GM12878 (cell line): Measurements from ENCODE around the gene NID1. TPM values are rescaled to one million over a fixed set of nuclear protein-coding genes. Genes with fewer than 3 reads are reported as not detected.

ENCODE experiments used
- ATAC-seq: fragments of 200-7000 bp; cut with Tn5 transposase; 3 replicates; pipeline ENCODE4 v1.9.1; 2020; ENCODE audit warnings: mild to moderate bottlenecking, moderate library complexity
- BruUV-seq: library from RNA; stranded (reverse); fragments of 400-500 nt; replicated peaks from 2 replicates; lab custom pipeline; 2021; lab: Mats Ljungman, UMichigan
- CTCF ChIA-PET: fragments of 300-600 bp; sonication (Branson Sonifier 250); formaldehyde crosslinking; extraction: SDS; loops from one replicate; lab custom pipeline; 2021; ENCODE audit warnings: inconsistent platforms; lab: Yijun Ruan, JAX
- POLR2A ChIA-PET: fragments of 350-600 bp; formaldehyde crosslinking; extraction: SDS; loops from one replicate; lab custom pipeline; 2021; ENCODE audit warnings: inconsistent platforms; lab: Charles Lee
- RAD21 ChIA-PET: fragments of 300-600 bp; sonication (Branson Sonifier 250); formaldehyde crosslinking; loops from one replicate; lab custom pipeline; 2023; ENCODE audit warnings: antibody characterized with exemption; ENCODE audit not compliant: unreplicated experiment; lab: Charles Lee
- SMC1A ChIA-PET: fragments of 300-600 bp; sonication (Branson Sonifier 250); formaldehyde crosslinking; loops from one replicate; lab custom pipeline; 2023; ENCODE audit not compliant: unreplicated experiment, uncharacterized antibody; lab: Charles Lee
- DNase-seq: peaks from one replicate; pipeline ENCODE4 v3.0.0-alpha.2; 2011; ENCODE audit warnings: low read depth, low spot score
- FAIRE-seq: peaks from 3 replicates; lab custom pipeline; 2011; peaks lifted over from hg19 to GRCh38; lab: Jason Lieb, UNC
- H2AFZ ChIP-seq: 2 replicates; pipeline ENCODE4 v1.6.0; 2011; ENCODE audit warnings: low read depth, low read length, control low read depth; ENCODE audit not compliant: control insufficient read depth
- H3K27ac ChIP-seq: 2 replicates; pipeline ENCODE4 v1.5.1; 2011; ENCODE audit warnings: control low read depth; ENCODE audit not compliant: control insufficient read depth, insufficient read depth
- H3K27me3 ChIP-seq, 2 experiments: replicated peaks in 1 of 2; 2 replicates each; pipeline versions ENCODE4 v1.6.0 to v1.6.1; 2011; ENCODE audit warnings: low read length in 1 of 2; ENCODE audit not compliant: control insufficient read depth in 2 of 2, insufficient read depth in 2 of 2
- H3K36me3 ChIP-seq, 2 experiments: 2 replicates each; pipeline ENCODE4 v1.5.1; 2011; ENCODE audit warnings: low read length in 1 of 2; ENCODE audit not compliant: control insufficient read depth in 2 of 2, insufficient read depth in 2 of 2
- H3K4me1 ChIP-seq: 2 replicates; pipeline ENCODE4 v1.6.1; 2011; ENCODE audit warnings: mild to moderate bottlenecking, low read length, moderate library complexity, mixed read lengths; ENCODE audit not compliant: control insufficient read depth, insufficient read depth
- H3K4me2 ChIP-seq: 2 replicates; pipeline ENCODE4 v1.6.0; 2011; ENCODE audit warnings: control low read depth; ENCODE audit not compliant: control insufficient read depth, insufficient read depth
- H3K4me3 ChIP-seq: fragments of 200-600 bp; sonication (generic); 2 replicates; pipeline ENCODE4 v1.5.1; 2016
- H3K79me2 ChIP-seq: 2 replicates; pipeline ENCODE4 v1.6.0; 2011; ENCODE audit warnings: low read length; ENCODE audit not compliant: control insufficient read depth, insufficient read depth
- H3K9ac ChIP-seq: 2 replicates; pipeline ENCODE4 v1.8.0; 2011; ENCODE audit warnings: low read length, control low read depth, mixed read lengths; ENCODE audit not compliant: control insufficient read depth, insufficient read depth
- H3K9me3 ChIP-seq: replicated peaks from 3 replicates; pipeline ENCODE4 v1.5.1; 2011; ENCODE audit warnings: mild to moderate bottlenecking, low read length; ENCODE audit not compliant: control insufficient read depth, insufficient read depth
- H4K20me1 ChIP-seq: 2 replicates; pipeline ENCODE4 v1.6.0; 2011; ENCODE audit not compliant: control insufficient read depth, insufficient read depth
- CBX3 ChIP-seq: fragments of 200-600 bp; sonication (generic); IDR thresholded peaks from 2 replicates; pipeline ENCODE4 v1.6.1; 2016; ENCODE audit warnings: low read depth, borderline replicate concordance
- FOS ChIP-seq: IDR thresholded peaks from 3 replicates; pipeline ENCODE4 v1.6.1; 2011; ENCODE audit warnings: borderline replicate concordance; ENCODE audit not compliant: insufficient read length; ENCODE audit errors: extremely low read depth
- HDAC2 ChIP-seq: fragments of 200-600 bp; sonication (generic); IDR thresholded peaks from 2 replicates; pipeline ENCODE4 v1.6.1; 2017
- IKZF1 ChIP-seq: fragments of 450-650 bp; conservative IDR thresholded peaks from 2 replicates; pipeline ENCODE4 v1.6.1; 2017; ENCODE audit warnings: antibody characterized with exemption, mild to moderate bottlenecking
- KDM1A ChIP-seq: fragments of 200-600 bp; sonication (generic); IDR thresholded peaks from 2 replicates; pipeline ENCODE4 v1.6.1; 2016; ENCODE audit warnings: borderline replicate concordance
- MYC ChIP-seq: IDR thresholded peaks from 2 replicates; pipeline ENCODE4 v1.6.1; 2011; ENCODE audit warnings: mild to moderate bottlenecking, low read length, moderate library complexity, inconsistent platforms; ENCODE audit not compliant: insufficient read depth, insufficient replicate concordance, insufficient read length, severe bottlenecking
- NRF1 ChIP-seq: conservative IDR thresholded peaks from 2 replicates; pipeline ENCODE4 v1.6.1; 2011; ENCODE audit warnings: mild to moderate bottlenecking, low read depth, low read length, improper control_type of control experiment
- POLR2AphosphoS5 ChIP-seq: IDR thresholded peaks from 2 replicates; pipeline ENCODE4 v1.6.1; 2011; ENCODE audit warnings: mild to moderate bottlenecking, low read length, inconsistent platforms
- RAD51 ChIP-seq: fragments of 450-650 bp; IDR thresholded peaks from 2 replicates; pipeline ENCODE4 v1.6.1; 2016; ENCODE audit warnings: moderate library complexity, mild to moderate bottlenecking, inconsistent platforms
- SIN3A ChIP-seq: IDR thresholded peaks from 2 replicates; pipeline ENCODE4 v1.6.1; 2012; ENCODE audit warnings: low read depth, low read length, improper control_type of control experiment
- SP1 ChIP-seq: IDR thresholded peaks from one replicate; pipeline ENCODE4 v1.6.1; 2011; ENCODE audit warnings: low read depth, low read length
- SRF ChIP-seq, 2 experiments: IDR thresholded peaks; 2 replicates each; pipeline ENCODE4 v1.6.1; 2011; ENCODE audit warnings: low read depth in 2 of 2, low read length in 2 of 2, mild to moderate bottlenecking in 1 of 2, moderate library complexity in 1 of 2
- SUPT20H ChIP-seq: IDR thresholded peaks from 2 replicates; pipeline ENCODE4 v1.6.1; 2011; ENCODE audit warnings: low read depth, mild to moderate bottlenecking, low read length, moderate library complexity, borderline replicate concordance; ENCODE audit not compliant: control insufficient read depth
- WRNIP1 ChIP-seq: IDR thresholded peaks from 2 replicates; pipeline ENCODE4 v1.6.1; 2011; ENCODE audit warnings: low read depth, low read length, improper control_type of control experiment, borderline replicate concordance
- ZNF274 ChIP-seq: IDR thresholded peaks from one replicate; pipeline ENCODE4 v1.8.0; 2011; ENCODE audit not compliant: insufficient read length, insufficient read depth
- ZNF384 ChIP-seq: IDR thresholded peaks from 2 replicates; pipeline ENCODE4 v1.6.1; 2012; ENCODE audit warnings: low read depth, mild to moderate bottlenecking, low read length, improper control_type of control experiment, borderline replicate concordance
- WGBS: methylation state at CpG from one replicate; pipeline ENCODE4 v1.1.6; 2016; ENCODE audit warnings: low lambda C conversion rate; ENCODE audit not compliant: insufficient replicate concordance, insufficient coverage; ENCODE audit errors: missing lambda C conversion rate; 5-methylcytosine and 5-hydroxymethylcytosine counted together
- in situ Hi-C: fragments of 300-500 bp; cut with MboI; formaldehyde crosslinking; loops from 9 replicates; pipeline ENCODE4 v1.14.3; 2018; ENCODE audit warnings: mixed read lengths
- intact Hi-C: fragments of 100-400 bp; cut with micrococcal nuclease; formaldehyde crosslinking; loops from one replicate; pipeline ENCODE4 v1.14.2; 2022; ENCODE audit not compliant: unreplicated experiment
- polyA plus RNA-seq, 11 experiments: library from polyadenylated mRNA; depleted of rRNA in 4 of 11; unstranded in 6 of 11; stranded (reverse) in 5 of 11; fragments of >200 nt; fragmentation: Nextera tagmentation in 4 of 11; fragmentation: Illumina TruSeq in 1 of 11; extraction: Ambion mirVana in 4 of 11; extraction: Trizol in 1 of 11; gene quantifications; 1 replicate in 1 of 11; 2 replicates in 10 of 11; pipeline versions ENCODE4 v1.2.1 to v1.2.3, GENCODE V29; 2011 to 2016; ENCODE audit warnings: inconsistent platforms in 2 of 11, missing spikeins in 2 of 11, low read depth in 1 of 11
- total RNA-seq, 4 experiments: library from RNA; depleted of rRNA in 3 of 4; stranded (reverse); fragments of >200 nt in 3 of 4; fragmentation: Illumina TruSeq in 1 of 4; extraction: Trizol in 1 of 4; gene quantifications; 2 replicates each; pipeline versions ENCODE4 v1.2.1 to v1.2.3, GENCODE V29; 2013 to 2021
- TF ChIP-seq, protein P1 (sequence below): IDR thresholded peaks from 2 replicates; pipeline ENCODE4 v1.6.1; 2011; ENCODE audit warnings: low read depth, mild to moderate bottlenecking, low read length, moderate library complexity, borderline replicate concordance; ENCODE audit errors: extremely low read depth
- TF ChIP-seq, protein P2 (sequence below): fragments of 450-650 bp; IDR thresholded peaks from 2 replicates; pipeline ENCODE4 v1.6.1; 2016; ENCODE audit warnings: mild to moderate bottlenecking

The NID1 gene
- total and polyA plus RNA-seq, 10 of the 15 experiments (the other 5 are each of a cell fraction or from before 2014, with no cell fraction given) = 4.2 to 25.7 (median 11.3) TPM

DNA sequence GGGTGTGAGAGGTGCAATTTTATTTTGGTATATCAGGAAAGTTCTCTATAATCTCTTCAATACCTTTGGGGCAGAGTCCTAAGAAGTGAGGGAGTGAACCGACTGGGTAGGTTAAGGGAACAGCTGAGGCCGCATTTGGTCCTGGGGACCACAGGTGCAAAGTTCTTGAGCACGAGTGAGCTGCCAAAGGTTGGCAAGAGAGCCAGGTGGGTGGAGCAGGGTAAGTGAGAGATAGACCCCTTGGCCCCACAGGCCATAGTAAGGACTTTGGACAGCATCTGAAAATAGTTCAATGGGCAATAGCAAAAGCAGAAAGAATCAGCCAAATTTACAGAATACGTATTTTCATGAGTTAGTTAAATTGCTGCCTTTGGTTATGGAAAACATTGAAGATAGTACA, 11.0 kb upstream of the NID1 start:
- H3K4me3 ChIP-seq = no peak overlapping the region
- ChIA-PET CTCF (no interaction called here), RAD21 (no interaction called here), SMC1A (interaction anchor here (2.5 kb wide), 1 partner anchor 9 kb away, joined by 8 read pairs; no protein-coding TSS in a partner anchor), POLR2A (no interaction called here)
- no peaks in the 10 kb centered on the region for H3K36me3 ChIP-seq
- ATAC-seq (no peak), FAIRE-seq (no peak), DNase-seq (no peak)
- H3K9ac ChIP-seq = no peak overlapping the region
- no peaks in the 10 kb centered on the region for H3K27me3 ChIP-seq
- in situ Hi-C loops = no loop called here
- no peak for TF ChIP-seq SUPT20H
- TF ChIP-seq CBX3 = no peak
- TF ChIP-seq FOS = no peak
- TF ChIP-seq SIN3A = no peak
- TF ChIP-seq, protein P1, sequence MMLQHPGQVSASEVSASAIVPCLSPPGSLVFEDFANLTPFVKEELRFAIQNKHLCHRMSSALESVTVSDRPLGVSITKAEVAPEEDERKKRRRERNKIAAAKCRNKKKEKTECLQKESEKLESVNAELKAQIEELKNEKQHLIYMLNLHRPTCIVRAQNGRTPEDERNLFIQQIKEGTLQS = no peak
- no peak for TF ChIP-seq HDAC2
- WGBS = 71% methylated on average over 4 of the region's 4 CpGs
- H3K79me2 ChIP-seq = no peaks in the 10 kb centered on the region
- no peak overlapping the region for H2AFZ ChIP-seq
- H3K4me1 ChIP-seq = no peaks in the 10 kb centered on the region
- no peak overlapping the region for H3K4me2 ChIP-seq
- no peak overlapping the region for H3K27ac ChIP-seq
- no peaks in the 10 kb centered on the region for H3K9me3 ChIP-seq
- no TSS peak for BruUV-seq
- H4K20me1 ChIP-seq = no peaks in the 10 kb centered on the region
- intact Hi-C loops = no loop called here

DNA sequence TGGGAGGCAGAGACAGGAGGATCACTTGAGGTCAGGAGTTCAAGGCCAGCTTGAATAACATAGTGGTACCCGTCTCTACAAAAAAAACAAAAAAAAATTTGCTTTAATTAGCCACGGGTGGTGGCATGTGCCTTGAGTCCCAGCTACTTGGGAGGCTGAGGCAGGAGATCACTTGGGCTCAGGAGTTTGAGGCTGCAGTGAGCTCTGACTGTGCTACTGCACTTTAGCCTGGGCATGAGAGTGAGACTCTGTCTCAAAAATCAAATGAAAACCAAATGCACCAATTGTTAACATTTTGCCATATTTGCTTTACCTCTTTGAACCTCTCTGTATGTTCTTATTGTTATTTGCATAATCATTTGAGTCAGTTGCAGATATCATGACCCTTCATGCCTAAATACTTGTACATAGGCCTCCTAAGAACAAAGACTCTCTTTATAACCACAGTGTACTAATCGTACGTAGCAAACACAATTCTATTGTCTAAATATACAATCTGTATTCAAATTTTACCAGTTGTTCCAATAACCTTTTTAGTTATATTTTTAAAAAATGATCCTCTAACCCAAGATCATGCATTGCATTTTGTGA, 8.5 kb upstream of the NID1 start:
- Histone ChIP-seq H3K9ac (no peak overlapping the region), H3K36me3 (no peaks in the 10 kb centered on the region), H3K79me2 (no peaks in the 10 kb centered on the region), H3K9me3 (no peaks in the 10 kb centered on the region; the same call in 2 of the 3 replicates), H4K20me1 (no peaks in the 10 kb centered on the region), H2AFZ (no peak overlapping the region), H3K27me3 (no peaks in the 10 kb centered on the region), H3K27ac (no peak overlapping the region), H3K4me1 (no peaks in the 10 kb centered on the region), H3K4me2 (no peak overlapping the region), H3K4me3 (no peak overlapping the region)
- ATAC-seq = no peak
- 73% methylated on average over 4 of the region's 4 CpGs for WGBS
- intact Hi-C loops = no loop called here
- no TSS peak for BruUV-seq
- RAD21 ChIA-PET = no interaction called here
- no peak for FAIRE-seq
- no peak for DNase-seq
- in situ Hi-C loops = no loop called here
- POLR2A ChIA-PET = interaction anchor here (0.7 kb wide), 1 partner anchor 404 kb away, joined by 6 read pairs; no protein-coding TSS in a partner anchor
- CTCF ChIA-PET = interaction anchor here (0.6 kb wide), 1 partner anchor 18 kb away, joined by 3 read pairs; no protein-coding TSS in a partner anchor
- SMC1A ChIA-PET = no interaction called here
- no peak for TF ChIP-seq KDM1A
- TF ChIP-seq ZNF384 = no peak
- no peak for TF ChIP-seq SRF (IDR thresholded peaks at IDR 0.05; ENCODE audit: low read depth in 2 of 2, low read length in 2 of 2)
- TF ChIP-seq MYC = no peak
- TF ChIP-seq SP1 = no peak
- TF ChIP-seq WRNIP1 = no peak
- TF ChIP-seq RAD51 = no peak
- no peak for TF ChIP-seq IKZF1
- TF ChIP-seq POLR2AphosphoS5 = no peak
- no peak for TF ChIP-seq ZNF274
- no peak for TF ChIP-seq NRF1
- TF ChIP-seq, protein P2, sequence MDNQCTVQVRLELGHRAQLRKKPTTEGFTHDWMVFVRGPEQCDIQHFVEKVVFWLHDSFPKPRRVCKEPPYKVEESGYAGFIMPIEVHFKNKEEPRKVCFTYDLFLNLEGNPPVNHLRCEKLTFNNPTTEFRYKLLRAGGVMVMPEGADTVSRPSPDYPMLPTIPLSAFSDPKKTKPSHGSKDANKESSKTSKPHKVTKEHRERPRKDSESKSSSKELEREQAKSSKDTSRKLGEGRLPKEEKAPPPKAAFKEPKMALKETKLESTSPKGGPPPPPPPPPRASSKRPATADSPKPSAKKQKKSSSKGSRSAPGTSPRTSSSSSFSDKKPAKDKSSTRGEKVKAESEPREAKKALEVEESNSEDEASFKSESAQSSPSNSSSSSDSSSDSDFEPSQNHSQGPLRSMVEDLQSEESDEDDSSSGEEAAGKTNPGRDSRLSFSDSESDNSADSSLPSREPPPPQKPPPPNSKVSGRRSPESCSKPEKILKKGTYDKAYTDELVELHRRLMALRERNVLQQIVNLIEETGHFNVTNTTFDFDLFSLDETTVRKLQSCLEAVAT = no peak
